HG03045 (cell line): ENCODE results near the gene RHCE.
A peak's percentile ranks its signal among the peaks of the same experiment; 100 is the strongest.
"Not testable (repeated sequence)": the region's sequence is repeated elsewhere in the genome, so short reads cannot be mapped to it uniquely, and the experiment has no call there.

Experiments
- ATAC-seq: cut with Tn5 transposase; IDR thresholded peaks from one replicate; pipeline ENCODE4 v1.9.1; 2021; ENCODE audit warnings: mild to moderate bottlenecking, moderate library complexity; ENCODE audit not compliant: unreplicated experiment

The RHCE gene

GRCh38 chr1:25349606-25350005, 71.0 kb downstream of the RHCE start:
- ATAC-seq: no peak

- no peak for ATAC-seq
Measured at GRCh38 chr1:25347556-25347955, 73.1 kb downstream of the RHCE start.

GRCh38 chr1:25343872-25344271, 76.8 kb downstream of the RHCE start:
- ATAC-seq: no peak

- ATAC-seq: no peak
Measured at GRCh38 chr1:25342846-25343245, 77.8 kb downstream of the RHCE start.

GRCh38 chr1:25341746-25342145, 78.9 kb downstream of the RHCE start:
- no peak for ATAC-seq

GRCh38 chr1:25338986-25339385, 81.6 kb downstream of the RHCE start:
- no peak for ATAC-seq

GRCh38 chr1:25338188-25338981, 82.2 kb downstream of the RHCE start, which contains the start of gene TMEM50A:
Gene TMEM50A (plus strand): TSS chr1:25338334. CDS start chr1:25340487, 2,153 bp downstream.
- peak; percentile 65 for ATAC-seq

GRCh38 chr1:25337483-25338187, 83.0 kb downstream of the RHCE start:
- peak; percentile 51 for ATAC-seq

- not testable (repeated sequence) for ATAC-seq
Measured at GRCh38 chr1:25336922-25337354, 83.7 kb downstream of the RHCE start.

GRCh38 chr1:25329950-25330349, 90.7 kb downstream of the RHCE start:
- not testable (repeated sequence) for ATAC-seq

- ATAC-seq: not testable (repeated sequence)
Measured at GRCh38 chr1:25329336-25329735, 91.3 kb downstream of the RHCE start.

- not testable (repeated sequence) for ATAC-seq
Measured at GRCh38 chr1:25328791-25329185, 91.8 kb downstream of the RHCE start.

GRCh38 chr1:25327864-25328790, 92.5 kb downstream of the RHCE start:
- ATAC-seq: not testable (repeated sequence)

GRCh38 chr1:25324407-25324806, 96.2 kb downstream of the RHCE start:
- ATAC-seq: not testable (repeated sequence)

- not testable (repeated sequence) for ATAC-seq
Measured at GRCh38 chr1:25322127-25322526, 98.5 kb downstream of the RHCE start.

- ATAC-seq: not testable (repeated sequence)
Measured at GRCh38 chr1:25320314-25320938, 100.2 kb downstream of the RHCE start.

- not testable (repeated sequence) for ATAC-seq
Measured at GRCh38 chr1:25312806-25313470, 107.7 kb downstream of the RHCE start.
